ENCODE data around the gene UBE2V1.
"Not testable (repeated sequence)": the region's sequence is repeated elsewhere in the genome, so short reads cannot be mapped to it uniquely, and the experiment has no call there.

The UBE2V1 gene

DNA sequence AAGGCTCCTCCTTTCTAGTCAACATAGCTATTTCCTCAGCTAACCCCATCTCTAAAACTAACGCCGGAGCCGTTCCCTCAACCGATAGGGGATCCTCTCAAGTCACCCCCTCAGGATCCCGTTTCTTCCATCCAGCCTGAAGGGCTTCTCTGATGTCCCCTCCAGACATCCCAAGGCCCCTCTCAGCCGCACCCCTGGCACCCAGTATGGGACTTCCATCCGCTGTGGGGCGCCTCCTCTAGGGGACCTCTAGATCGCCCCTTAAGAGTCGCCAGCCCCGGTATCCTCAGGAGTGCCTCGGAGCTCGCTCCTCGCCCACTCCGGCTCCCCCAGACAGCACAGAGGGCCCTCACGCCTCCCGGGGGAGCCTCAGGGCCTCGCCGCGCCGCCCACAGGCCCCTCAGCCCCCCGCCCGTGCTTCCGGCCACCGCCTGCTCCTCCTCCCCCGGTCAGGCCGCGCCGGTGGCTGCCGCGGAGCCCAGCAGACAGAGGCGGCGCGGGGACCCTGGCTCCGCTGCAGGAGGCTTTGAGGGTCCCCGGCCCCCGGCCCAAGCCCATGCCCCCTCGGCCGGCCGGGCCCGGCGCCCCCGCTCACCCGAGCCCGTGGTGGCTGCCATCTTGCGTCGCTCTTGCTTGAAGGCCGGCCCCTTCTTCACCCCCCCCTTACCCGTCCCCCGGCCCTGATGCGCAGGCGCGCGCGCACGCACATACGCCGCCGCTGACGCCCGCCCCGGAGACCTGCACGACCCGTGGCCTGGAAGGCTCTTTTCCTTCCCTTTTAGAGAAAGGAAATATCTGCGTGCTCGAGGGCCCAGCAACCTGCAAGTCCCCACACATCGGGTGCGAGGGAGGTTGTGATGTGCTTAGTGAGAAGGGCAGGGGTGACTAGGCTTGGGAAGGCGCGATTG is at the start of gene UBE2V1:
Gene UBE2V1, minus strand, starts transcription at position 639 of the 908 bp plus-strand sequence. Its CDS starts 22 bp downstream, at position 617.
- peak within 1 kb of the TSS; percentile 78 for H3K4me3 ChIP-seq (ENCODE audit: low read depth, low read length)
- DNase-seq (ENCODE audit: low read depth) = peak; percentile 66

DNA sequence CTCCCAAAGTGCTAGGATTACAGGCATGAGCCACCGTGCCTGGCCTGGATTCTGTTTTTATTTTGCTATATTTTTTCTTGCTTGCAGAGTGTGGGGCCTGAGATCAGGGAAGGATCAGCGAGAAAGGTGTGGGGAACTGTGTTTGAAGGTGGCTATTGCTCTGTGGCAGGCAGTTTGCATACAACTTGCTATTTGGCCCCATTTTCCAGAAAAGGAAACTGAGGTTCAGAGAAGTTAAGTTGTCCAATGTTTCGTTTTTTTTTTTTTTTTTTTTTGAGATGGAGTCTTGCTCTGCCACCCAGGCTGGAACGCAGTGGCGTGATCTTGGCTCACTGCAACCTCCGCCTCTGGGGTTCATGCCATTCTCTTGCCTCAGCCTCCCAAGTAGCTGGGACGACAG is 48.5 kb upstream of the UBE2V1 start:
- DNase-seq (ENCODE audit: low read depth); H3K4me3 ChIP-seq (ENCODE audit: low read depth, low read length): not testable (repeated sequence)

DNA sequence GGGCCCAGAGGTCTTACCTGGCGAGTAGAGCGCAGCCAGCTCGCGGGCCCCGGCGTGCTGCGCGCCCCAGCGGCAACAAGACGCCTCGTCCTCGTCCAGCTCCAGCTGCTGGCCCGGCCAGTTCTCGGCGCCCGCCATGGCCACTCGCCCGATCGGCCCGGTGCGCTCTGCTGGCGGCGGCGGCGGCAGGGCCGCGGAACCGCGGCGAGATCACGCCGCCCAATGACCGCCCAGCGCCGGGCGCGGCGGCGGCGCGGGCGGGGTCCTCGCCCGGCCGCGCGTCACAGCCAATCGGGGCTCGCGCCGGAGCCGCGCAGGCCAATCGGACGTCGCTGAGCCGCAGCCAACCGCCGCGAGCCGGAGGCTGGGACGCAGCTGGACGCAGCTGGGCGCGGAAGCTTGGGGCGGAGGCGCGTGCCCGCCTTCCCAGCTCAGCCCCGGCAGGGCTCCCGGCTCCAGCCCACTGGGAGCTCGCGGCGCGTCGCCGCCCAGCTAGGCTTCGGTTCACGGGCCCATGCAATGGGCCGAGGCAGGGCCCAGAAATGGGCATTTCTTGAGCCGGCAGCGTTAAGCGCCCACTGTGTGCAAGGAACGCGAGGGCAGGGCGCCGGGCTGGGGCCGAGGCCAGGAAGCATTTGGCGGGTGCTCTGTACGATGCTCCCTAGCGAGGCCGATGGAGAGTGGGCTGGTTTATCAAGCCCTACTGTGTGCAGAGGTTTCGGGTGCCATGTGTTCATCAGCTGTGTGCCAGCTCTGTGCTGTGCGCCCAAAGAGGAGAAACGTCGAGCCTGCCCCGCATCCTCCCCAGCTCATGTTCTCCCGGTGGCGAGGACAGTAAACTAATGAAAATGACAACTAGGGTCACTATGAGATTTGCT is 40.8 kb upstream of the UBE2V1 start, which contains the start of gene PEDS1:
Gene PEDS1, minus strand, starts transcription at position 224 of the 878 bp plus-strand sequence. Its CDS starts 86 bp downstream, at position 138.
- H3K4me3 ChIP-seq (ENCODE audit: low read depth, low read length) = peak within 1 kb of the TSS; percentile 98
- peak; percentile 75 for DNase-seq (ENCODE audit: low read depth)

DNA sequence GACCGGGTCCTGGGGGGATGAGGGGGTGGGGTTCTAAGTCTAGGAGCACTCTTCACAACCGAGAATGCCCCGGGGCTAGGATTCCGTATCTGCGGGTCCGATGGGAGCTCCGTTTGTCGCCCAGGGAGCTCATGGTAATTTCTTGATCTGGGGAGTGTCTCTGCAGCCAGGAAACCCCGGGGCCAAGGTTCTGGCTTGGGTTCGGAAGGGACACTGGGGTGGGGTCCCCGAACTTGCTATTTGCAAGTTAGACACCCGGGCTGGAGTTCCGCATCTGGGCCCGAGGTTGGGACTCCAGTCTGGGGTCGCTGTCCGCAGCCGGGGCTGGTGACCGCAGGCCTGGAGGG is 40.2 kb upstream of the UBE2V1 start:
- peak overlapping the region; percentile 98 for H3K4me3 ChIP-seq (ENCODE audit: low read depth, low read length)
- DNase-seq (ENCODE audit: low read depth) = no peak

DNA sequence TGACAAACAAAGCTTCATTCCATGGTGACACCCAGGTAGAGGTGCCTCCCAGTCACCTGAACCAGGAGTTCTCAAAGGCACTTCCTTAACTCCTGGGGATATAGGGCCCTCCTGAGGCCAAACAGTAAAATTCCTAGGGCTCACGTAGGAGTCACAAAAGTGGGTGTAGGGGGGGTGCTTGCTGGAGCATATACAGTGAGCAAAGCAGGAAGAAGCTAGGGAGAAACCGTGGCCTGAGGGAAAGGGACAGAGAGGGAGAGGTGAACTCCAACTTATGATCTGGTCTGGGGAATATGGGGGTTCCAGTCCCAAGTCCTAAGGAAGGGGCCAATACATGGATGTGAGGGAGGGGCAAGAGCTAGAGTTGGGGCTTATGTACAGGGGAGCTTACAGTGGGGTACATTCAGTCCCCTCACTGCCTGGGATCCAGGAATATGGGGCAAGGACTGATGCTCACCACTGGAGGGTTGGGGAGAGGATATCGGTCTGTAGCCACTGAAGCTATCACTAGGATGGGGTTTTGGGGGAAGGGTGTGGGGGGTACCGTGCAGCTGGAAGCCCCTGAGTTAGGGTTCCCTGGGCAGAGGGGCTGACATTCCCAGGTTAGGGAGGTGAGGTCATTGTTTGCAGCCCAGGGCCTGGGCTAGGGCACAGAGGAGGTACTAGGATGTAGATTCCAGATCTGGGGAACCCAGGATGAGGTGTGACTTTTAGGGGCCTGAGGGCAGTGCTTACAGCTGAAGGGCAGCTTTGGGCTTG is 39.6 kb upstream of the UBE2V1 start:
- no peak for DNase-seq (ENCODE audit: low read depth)
- H3K4me3 ChIP-seq (ENCODE audit: low read depth, low read length) = peak overlapping the region; percentile 98

DNA sequence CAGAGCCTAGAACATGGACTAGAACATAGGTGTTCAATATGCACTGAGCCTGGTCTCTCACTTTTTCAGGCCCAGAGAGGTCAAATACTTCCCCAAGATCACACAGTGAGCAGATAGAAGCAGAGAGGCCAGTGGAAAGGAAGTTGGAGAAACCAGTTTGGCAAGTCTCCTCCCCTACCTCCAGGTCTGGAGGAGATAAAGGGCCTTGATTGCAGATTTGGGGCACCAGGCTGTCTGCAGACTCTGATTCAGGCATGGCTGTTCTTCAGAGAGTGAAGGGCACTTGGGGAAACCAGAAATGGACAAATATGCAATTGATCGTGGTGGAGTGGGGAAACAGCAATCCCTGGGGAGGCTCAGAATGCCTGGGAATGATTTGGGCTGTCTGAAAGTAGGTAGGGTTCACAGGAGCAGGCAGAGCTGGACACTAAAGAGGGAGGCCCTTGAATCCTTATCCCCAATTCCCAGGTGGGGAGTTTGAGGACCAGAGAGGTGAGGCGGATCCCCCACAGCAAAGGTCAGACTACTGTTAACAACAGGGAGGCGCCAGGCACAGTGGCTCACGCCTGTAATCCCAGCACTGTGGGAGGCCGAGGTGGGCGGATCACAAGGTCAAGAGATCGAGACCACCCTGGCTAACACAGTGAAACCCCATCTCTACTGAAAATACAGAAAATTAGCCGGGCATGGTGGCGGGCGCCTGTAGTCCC is 38.2 kb upstream of the UBE2V1 start:
- H3K4me3 ChIP-seq (ENCODE audit: low read depth, low read length) = peak overlapping the region; percentile 4
- no peak for DNase-seq (ENCODE audit: low read depth)

DNA sequence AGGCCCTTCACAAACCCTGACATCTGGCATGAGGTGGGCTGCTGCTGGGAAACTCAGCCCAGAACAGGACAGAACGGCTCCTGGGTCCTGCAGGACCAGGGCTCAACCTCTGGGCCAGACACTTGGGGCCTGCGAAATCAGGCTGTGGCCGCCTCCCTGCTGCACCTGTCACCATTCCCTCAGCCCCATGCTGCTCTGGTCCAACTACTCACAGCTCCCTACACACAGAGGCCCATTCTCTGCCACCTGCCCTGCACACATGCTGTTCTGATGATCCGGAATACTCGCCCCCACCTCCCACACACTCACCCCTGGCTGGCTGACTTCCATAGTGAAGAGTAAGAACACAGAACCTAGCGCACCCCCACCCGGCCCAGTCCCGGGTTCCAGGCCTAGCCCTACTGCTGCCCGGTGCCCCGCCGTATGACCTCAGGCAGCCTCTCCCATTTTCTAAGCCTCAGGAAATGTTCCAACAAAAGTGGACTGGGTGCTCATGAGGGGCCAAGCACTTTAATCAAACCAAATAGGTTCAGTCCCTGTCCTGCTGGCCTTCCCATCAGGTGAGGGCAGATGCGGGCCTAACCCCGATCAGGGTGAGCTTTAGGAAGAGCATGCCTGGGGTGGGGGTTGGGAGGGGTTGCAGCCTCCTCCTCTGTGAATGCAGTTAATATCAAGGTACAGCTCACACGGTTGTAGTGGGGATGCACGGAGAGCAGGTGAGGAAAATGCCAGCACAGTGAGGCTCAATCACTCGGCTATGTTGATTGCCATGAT is 36.7 kb upstream of the UBE2V1 start:
- H3K4me3 ChIP-seq (ENCODE audit: low read depth, low read length) = no peak overlapping the region
- DNase-seq (ENCODE audit: low read depth) = no peak

DNA sequence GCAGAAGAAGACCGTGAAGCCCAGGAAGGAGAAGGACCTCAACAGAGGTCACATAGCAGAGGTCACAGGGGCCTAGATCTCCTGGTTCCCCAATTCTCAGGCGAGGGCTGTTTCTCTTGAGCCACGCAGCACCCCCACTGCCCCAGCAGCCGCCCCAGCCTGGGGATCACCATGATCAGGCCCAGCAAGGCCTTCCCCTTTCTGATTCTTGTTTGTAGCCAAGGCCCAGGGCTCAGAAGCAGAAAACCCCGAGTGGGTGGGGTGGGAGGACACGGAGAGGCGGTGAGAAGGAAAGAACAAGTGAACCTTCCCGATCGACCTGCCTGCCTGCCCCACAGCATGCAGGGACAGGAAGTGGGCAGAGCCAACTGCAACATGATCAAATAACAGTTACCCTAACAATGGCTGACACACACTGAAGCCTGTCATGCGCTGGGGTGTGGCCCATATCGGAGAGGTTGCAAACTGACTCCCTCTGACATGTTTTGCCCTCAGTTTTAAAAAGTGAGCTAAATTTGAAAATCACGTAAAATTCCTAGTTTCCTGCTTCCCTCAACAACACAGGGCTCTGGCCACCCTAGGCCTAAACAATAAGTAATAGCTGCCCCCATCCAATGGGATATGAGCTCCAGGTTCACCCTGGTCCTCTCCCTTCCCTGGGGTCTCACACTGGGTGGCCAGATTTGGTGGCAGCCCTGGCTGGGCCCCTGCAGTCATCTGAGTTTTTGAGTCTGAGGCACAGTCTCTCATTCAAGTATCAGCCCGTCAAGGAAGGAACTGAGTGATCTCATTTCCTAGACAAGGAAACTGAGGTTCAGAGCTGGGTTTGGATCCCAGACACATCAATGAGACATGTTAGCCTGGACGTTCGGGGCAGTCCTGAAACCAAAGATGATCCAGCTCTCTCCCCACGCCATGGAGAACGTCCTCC is 34.0 kb upstream of the UBE2V1 start:
- no peak overlapping the region for H3K4me3 ChIP-seq (ENCODE audit: low read depth, low read length)
- no peak for DNase-seq (ENCODE audit: low read depth)

DNA sequence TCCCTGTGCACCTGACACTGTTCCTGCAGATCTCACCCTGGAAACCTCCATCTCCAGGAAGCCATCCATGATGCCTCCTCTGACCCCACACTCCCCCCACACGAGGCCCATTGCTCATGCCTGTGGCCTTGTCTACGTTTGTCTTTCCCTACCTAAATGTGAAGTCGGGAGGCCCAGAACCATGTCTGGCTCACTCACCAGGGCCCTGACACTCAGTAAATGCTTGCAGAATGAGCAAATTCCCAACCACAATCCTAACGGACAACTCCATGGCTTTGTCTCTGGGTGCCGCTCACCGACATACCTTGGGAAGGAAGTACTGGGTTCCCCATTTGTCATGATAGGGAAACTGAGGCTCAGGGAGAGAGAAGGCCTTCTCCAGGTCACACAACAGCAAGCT is 33.3 kb upstream of the UBE2V1 start:
- no peak for DNase-seq (ENCODE audit: low read depth)
- H3K4me3 ChIP-seq (ENCODE audit: low read depth, low read length) = no peak overlapping the region

DNA sequence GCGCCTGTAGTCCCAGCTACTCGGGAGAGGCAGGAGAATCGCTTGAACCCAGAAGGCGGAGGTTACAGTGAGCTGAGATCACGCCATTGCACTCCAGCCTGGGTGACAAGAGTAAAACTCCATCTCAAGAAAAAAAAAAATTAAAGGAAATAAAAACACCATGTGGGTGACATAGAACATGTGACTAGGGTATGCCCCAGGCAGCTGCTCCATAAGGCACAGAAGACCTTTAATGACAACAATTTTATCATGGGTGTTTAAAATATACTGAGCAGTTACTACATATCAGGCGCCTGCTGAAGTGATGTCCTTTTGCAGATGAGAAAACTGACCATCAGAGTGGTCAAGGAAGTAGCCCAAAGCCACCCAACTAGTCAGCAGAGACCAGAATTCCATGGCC is 32.6 kb upstream of the UBE2V1 start:
- H3K4me3 ChIP-seq (ENCODE audit: low read depth, low read length) = no peak overlapping the region
- DNase-seq (ENCODE audit: low read depth) = no peak

DNA sequence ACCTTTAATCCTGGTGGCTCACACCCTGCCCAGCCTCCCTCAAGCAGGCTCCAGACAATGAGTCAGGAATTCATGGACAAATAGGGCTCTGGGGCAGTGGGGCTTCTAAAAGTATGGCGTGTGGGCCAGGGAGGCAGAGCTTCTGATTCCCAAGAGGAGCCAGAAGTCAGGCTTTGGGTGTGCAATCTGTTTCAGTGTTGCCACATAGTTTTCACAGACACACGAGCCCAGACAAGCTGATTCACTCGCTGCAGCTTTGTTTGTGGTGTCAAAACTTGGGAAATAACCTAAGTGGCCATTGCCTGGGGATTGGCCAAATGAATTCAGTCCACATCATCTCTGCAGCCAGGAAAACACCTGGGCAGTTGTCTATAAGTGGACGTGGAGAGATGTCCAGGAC is 31.4 kb upstream of the UBE2V1 start:
- DNase-seq (ENCODE audit: low read depth) = peak; percentile 98
- no peak overlapping the region for H3K4me3 ChIP-seq (ENCODE audit: low read depth, low read length)

DNA sequence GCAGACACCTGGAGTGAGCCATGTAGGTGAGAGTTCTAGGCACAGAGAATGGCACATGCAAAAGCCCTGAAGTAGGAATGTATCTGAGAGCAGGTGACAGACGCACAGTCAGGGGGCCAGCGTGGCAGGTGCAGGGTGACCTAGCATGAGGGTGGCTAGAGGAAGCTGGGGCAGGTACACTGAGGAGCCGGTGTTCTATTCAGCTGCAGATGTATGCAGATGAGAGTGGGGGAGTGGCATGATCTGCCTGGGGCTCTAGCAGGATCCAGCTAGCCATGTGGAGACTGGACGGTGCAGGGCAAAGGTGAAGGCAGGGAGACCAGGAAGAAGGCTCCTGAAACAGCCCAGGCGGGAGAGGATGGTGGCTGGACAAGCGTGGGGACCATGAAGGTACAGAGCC is 29.9 kb upstream of the UBE2V1 start:
- no peak for DNase-seq (ENCODE audit: low read depth)

DNA sequence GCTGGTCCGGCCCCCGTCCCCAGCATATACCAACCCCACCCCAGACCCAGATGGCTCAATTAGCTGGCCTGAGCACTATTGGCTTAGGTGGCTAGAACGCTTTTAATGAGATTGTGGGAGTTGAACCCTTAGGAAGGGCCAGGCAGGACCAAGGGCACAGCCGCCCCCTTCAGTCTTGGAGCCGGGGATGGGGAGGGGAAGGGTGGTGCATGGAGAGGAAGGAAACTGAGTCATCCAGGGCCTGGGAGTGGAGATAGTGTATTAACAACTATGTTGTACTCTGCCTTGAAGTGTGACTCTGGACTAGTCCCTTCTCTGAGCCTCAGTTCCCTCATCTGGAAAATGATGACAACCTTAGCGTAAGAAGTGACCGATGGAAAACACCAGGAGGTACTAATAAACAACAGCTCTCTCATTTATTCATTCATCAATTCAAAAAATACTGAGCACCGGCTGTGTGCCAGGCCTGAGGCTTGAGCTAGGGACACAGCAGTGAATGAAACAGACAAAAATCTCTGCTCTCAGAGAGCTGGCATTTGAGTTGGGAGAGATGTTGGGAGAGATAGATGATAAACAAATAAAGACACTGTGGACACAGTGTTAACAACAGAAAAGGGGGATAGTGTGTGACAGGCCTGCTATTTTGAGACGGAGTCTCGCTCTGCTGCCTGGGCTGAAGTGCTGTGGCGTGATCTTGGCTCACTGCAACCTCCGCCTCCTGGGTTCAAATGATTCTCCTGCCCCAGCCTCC is 29.0 kb upstream of the UBE2V1 start:
- no peak overlapping the region for H3K4me3 ChIP-seq (ENCODE audit: low read depth, low read length)
- DNase-seq (ENCODE audit: low read depth) = no peak

More for the DNA sequence above, 29.9 kb upstream of the UBE2V1 start:
- H3K4me3 ChIP-seq (ENCODE audit: low read depth, low read length) = no peak overlapping the region

DNA sequence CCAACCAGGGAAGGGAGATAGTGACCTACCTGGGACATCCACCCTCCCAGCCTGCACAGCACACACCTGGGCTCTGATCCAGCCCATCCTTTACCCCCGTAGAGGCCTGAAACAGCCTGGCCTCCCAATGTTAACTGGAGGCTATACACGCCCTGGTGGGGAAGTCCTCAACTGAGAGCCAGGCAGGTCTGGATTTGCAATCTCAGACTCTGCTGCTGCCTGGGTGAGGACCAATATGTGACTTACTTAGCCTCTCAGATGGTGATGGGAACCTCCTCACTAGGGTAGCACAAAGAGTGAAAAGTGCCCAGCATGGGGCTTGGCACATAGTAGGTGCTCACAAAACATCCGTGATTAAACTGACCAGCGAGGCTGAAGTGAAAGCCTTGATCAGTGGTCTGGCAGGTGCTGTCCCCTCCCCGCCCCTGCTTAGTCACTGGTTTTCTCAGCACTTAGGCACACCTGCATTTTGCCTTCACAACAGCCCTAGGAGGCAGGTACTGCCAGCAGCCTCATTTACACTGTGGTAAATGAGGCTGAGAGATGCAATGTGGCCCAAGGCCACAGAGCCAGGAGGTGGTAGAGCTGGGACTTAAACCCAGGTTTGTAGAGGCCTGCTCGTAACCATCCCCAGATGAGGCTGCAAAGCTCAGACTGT is 28.2 kb upstream of the UBE2V1 start:
- H3K4me3 ChIP-seq (ENCODE audit: low read depth, low read length) = no peak overlapping the region
- no peak for DNase-seq (ENCODE audit: low read depth)

DNA sequence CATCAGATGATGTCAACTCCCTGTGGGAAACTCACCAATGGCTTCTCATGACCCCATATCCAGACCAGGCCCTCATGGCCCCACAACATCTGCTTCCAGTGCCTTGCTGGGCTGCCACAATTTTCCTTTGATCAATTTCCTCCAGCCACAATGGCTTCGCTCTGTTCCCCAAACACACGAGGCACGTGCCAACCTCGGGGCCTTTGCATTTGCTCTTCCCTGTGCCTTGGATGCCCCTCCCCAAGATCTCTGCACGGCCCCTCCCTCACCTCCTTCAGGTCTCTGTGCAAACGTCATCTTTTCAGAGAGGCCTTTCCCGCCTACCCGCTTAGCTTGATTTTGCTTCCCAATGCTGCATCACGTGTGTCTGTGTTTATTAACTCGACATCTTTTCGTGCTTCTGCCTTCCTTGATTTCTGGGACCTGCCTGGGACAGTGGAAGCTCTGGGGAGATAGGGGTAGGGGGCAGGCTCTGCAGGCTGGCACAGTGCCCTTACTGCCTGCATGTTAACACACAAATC is 27.4 kb upstream of the UBE2V1 start:
- DNase-seq (ENCODE audit: low read depth) = no peak
- no peak overlapping the region for H3K4me3 ChIP-seq (ENCODE audit: low read depth, low read length)

Measured in skeletal muscle cell (primary cell).